ENCODE results near the gene NEO1. TPM values are rescaled to one million over a fixed set of nuclear protein-coding genes. Genes with fewer than 3 reads are reported as not detected.

Gene NEO1
- total and polyA plus RNA-seq, 7 donors = 2.5 to 33.3 (median 22.5) TPM

DNA sequence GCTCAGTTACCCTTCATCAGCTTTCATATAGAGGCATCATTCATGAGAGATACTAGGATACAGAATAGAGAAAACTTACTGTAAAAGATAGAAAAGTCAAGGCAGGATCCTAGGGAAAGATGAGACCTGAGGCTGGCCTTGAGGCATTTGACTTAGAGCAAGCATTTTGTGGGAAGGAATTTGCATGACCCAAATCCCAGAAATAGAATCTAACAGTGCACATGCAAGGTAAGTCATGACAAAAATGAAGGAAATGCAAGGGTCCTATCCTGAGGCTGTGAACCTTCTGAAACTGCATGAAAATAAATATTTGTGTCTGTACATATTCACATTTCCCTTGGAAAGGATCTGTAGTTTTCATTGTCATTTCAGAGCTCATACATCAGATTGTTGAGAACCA, 194.2 kb downstream of the NEO1 start:
- Histone ChIP-seq H3K4me3 (no peak overlapping the region), H3K9me3 (no peaks in the 10 kb centered on the region), H3K36me3 (ENCODE audit: insufficient read depth in 1 of 2, low read depth in 1 of 2) (peaks cover 0 to 67% of the 10 kb centered on the region in 2 donors), H3K27ac (no peak overlapping the region), H3K4me1 (no peaks in the 10 kb centered on the region), H3K27me3 (ENCODE audit: insufficient read depth in 3 of 3, low read length in 2 of 3) (no peaks in the 10 kb centered on the region)
- TF ChIP-seq, protein P1, sequence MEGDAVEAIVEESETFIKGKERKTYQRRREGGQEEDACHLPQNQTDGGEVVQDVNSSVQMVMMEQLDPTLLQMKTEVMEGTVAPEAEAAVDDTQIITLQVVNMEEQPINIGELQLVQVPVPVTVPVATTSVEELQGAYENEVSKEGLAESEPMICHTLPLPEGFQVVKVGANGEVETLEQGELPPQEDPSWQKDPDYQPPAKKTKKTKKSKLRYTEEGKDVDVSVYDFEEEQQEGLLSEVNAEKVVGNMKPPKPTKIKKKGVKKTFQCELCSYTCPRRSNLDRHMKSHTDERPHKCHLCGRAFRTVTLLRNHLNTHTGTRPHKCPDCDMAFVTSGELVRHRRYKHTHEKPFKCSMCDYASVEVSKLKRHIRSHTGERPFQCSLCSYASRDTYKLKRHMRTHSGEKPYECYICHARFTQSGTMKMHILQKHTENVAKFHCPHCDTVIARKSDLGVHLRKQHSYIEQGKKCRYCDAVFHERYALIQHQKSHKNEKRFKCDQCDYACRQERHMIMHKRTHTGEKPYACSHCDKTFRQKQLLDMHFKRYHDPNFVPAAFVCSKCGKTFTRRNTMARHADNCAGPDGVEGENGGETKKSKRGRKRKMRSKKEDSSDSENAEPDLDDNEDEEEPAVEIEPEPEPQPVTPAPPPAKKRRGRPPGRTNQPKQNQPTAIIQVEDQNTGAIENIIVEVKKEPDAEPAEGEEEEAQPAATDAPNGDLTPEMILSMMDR (IDR thresholded peaks at IDR 0.05) = no peak
- intact Hi-C loops (cut with DNase I) = loop anchor here (10.0 kb wide), 1 partner anchor 462 kb away; the partner anchor contains the start of gene ADPGK (in 2 of the 2)
- ATAC-seq = no peak
- no peak for DNase-seq

DNA sequence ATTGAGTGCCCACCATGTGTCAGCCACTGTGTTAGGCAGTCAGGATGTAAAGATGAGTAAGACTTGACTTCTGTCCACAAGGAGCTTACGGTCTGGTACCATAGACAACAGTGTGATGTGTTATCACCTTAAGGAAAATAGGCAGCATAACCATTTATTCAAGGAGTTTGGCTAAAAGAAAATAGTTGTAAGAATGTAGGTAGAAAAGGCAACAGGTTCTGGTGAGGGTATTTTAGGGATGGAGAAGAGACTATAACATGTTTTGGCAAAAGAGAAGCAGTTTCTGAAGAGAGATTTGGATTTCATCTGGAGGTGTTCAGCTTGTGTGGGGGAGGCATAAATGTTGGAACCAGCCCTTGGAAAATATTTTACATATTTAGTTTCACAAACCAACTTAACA, 194.6 kb downstream of the NEO1 start:
- Histone ChIP-seq H3K36me3 (ENCODE audit: insufficient read depth in 1 of 2, low read depth in 1 of 2) (peaks cover 0 to 67% of the 10 kb centered on the region in 2 donors), H3K27ac (no peak overlapping the region), H3K27me3 (ENCODE audit: insufficient read depth in 3 of 3, low read length in 2 of 3) (no peaks in the 10 kb centered on the region), H3K4me3 (no peak overlapping the region), H3K9me3 (no peaks in the 10 kb centered on the region), H3K4me1 (no peaks in the 10 kb centered on the region)
- ATAC-seq (no peak), DNase-seq (no peak)
- TF ChIP-seq, protein P1 (IDR thresholded peaks at IDR 0.05) = no peak
- 95 to 100% (median 97%) methylated on average over 1 of the region's 1 CpG for WGBS, 3 donors
- intact Hi-C loops (cut with DNase I) = loop anchor here (10.0 kb wide), 1 partner anchor 462 kb away; the partner anchor contains the start of gene ADPGK (in 2 of the 2)

GRCh38 chr15:73247331-73247730, 195.1 kb downstream of the NEO1 start:
- H3K4me1 ChIP-seq = no peaks in the 10 kb centered on the region
- peaks cover 0 to 67% of the 10 kb centered on the region in 2 donors for H3K36me3 ChIP-seq (ENCODE audit: insufficient read depth in 1 of 2, low read depth in 1 of 2)
- H3K27me3 ChIP-seq (ENCODE audit: insufficient read depth in 3 of 3, low read length in 2 of 3) = no peaks in the 10 kb centered on the region
- TF ChIP-seq, protein P1 (IDR thresholded peaks at IDR 0.05) = no peak
- no peaks in the 10 kb centered on the region for H3K9me3 ChIP-seq
- 57 to 79% (median 60%) methylated on average over 1 of the region's 1 CpG for WGBS, 3 donors
- intact Hi-C loops (cut with DNase I) = loop anchor here (10.0 kb wide), 1 partner anchor 463 kb away; the partner anchor contains the start of gene ADPGK (in 2 of the 2)
- H3K4me3 ChIP-seq = no peak overlapping the region
- DNase-seq (no peak), ATAC-seq (no peak)
- no peak overlapping the region for H3K27ac ChIP-seq

DNA sequence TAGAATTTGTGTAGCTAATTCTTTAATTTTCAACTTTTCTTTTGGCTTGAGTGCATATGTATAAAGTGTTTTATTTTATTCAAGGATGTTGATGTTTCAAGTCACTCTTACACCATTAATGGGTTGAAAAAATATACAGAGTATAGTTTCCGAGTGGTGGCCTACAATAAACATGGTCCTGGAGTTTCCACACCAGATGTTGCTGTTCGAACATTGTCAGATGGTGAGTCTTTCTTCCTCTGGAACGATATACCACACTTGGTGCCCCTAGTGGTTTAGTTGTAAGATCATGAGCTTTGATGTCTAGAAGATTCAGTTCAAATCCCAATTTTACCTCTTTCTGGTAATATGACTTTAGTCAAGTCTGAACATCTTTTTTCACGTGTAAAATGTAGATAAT, 197.2 kb downstream of the NEO1 start:
- TF ChIP-seq, protein P1 (IDR thresholded peaks at IDR 0.05) = no peak
- DNase-seq (no peak), ATAC-seq (no peak)
- no peak overlapping the region for H3K4me3 ChIP-seq
- no peaks in the 10 kb centered on the region for H3K9me3 ChIP-seq
- H3K36me3 ChIP-seq (ENCODE audit: insufficient read depth in 1 of 2, low read depth in 1 of 2) = peaks cover 5 to 76% of the 10 kb centered on the region in 2 donors
- WGBS, 3 donors = 84 to 92% (median 86%) methylated on average over 4 of the region's 4 CpGs
- no peak overlapping the region for H3K27ac ChIP-seq
- intact Hi-C loops (cut with DNase I) = loop anchor here (10.0 kb wide), 1 partner anchor 465 kb away; the partner anchor contains the start of gene ADPGK (in 2 of the 2)
- H3K27me3 ChIP-seq (ENCODE audit: insufficient read depth in 3 of 3, low read length in 2 of 3) = no peaks in the 10 kb centered on the region
- H3K4me1 ChIP-seq = no peaks in the 10 kb centered on the region

DNA sequence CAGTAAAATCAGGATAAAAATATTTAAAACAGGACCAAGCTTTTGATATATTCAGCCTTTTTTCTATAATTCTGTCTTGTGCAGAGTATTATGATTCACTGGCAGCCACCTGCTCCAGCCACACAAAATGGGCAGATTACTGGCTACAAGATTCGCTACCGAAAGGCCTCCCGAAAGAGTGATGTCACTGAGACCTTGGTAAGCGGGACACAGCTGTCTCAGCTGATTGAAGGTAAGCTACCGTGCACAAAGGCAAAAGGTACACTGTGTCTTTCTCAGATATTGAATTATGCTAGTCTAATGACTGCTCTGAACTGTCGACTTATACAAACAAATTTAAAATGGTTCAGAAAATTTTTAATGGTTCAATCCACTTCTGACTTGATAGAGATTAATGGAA, 202.3 kb downstream of the NEO1 start:
- whole genome bisulfite sequencing, 3 donors = 66 to 84% (median 72%) methylated on average over 6 of the region's 6 CpGs
- no peaks in the 10 kb centered on the region for H3K9me3 ChIP-seq
- DNase-seq (no peak), ATAC-seq (no peak)
- intact Hi-C loops (cut with DNase I) = no loop called here
- H3K27me3 ChIP-seq (ENCODE audit: insufficient read depth in 3 of 3, low read length in 2 of 3) = no peaks in the 10 kb centered on the region
- H3K4me3 ChIP-seq = no peak overlapping the region
- H3K36me3 ChIP-seq (ENCODE audit: insufficient read depth in 1 of 2, low read depth in 1 of 2) = peaks cover 13 to 81% of the 10 kb centered on the region in 2 donors
- H3K4me1 ChIP-seq = no peaks in the 10 kb centered on the region
- TF ChIP-seq, protein P1 (IDR thresholded peaks at IDR 0.05) = no peak
- H3K27ac ChIP-seq = no peak overlapping the region

Data from psoas muscle (tissue), 8 donors.